ENCODE data around the gene TPSG1. TPM values are rescaled to one million over a fixed set of nuclear protein-coding genes. Genes with fewer than 3 reads are reported as not detected.
A peak's percentile ranks its signal among the peaks of the same experiment; 100 is the strongest.

Gene TPSG1
- total RNA-seq, 4 donors from 2014 or later: 0.31 to 3.0 TPM; not detected in 2

- 20% methylated on average over 1 of the region's 11 CpGs; no CpG with 5 or more reads in 1 of the 2 donors for WGBS, 2 donors (ENCODE audit: low coverage in 1 of 2)
- Histone ChIP-seq H3K4me3 (no peak overlapping the region), H3K36me3 (peaks cover 0 to 48% of the 10 kb centered on the region in 2 donors), H3K4me1 (peaks cover 0 to 35% (median 14%) of the 10 kb centered on the region in 3 donors), H3K27ac (peak overlapping the region in 1 of 4 donors; percentile 17), H3K27me3 (no peaks in the 10 kb centered on the region), H3K9me3 (no peaks in the 10 kb centered on the region)
- ATAC-seq: no peak
- TF ChIP-seq POLR2A (IDR thresholded peaks at IDR 0.05) (no peak), EP300 (IDR thresholded peaks at IDR 0.05) (no peak), POLR2AphosphoS5 (IDR thresholded peaks at IDR 0.05) (no peak), CTCF (IDR thresholded peaks at IDR 0.05) (no peak)
These were observed 28.6 kb downstream of the TPSG1 start for GRCh38 chr16:1196494-1196893.

- Histone ChIP-seq H3K27me3 (no peaks in the 10 kb centered on the region), H3K4me3 (no peak overlapping the region), H3K4me1 (peaks cover 0 to 47% (median 14%) of the 10 kb centered on the region in 3 donors), H3K9me3 (no peaks in the 10 kb centered on the region), H3K36me3 (peaks cover 0 to 36% of the 10 kb centered on the region in 2 donors), H3K27ac (peak overlapping the region in 2 of 4 donors; percentile 85 to 86)
- no peak for TF ChIP-seq POLR2A (IDR thresholded peaks at IDR 0.05)
- TF ChIP-seq CTCF (IDR thresholded peaks at IDR 0.05): no peak
- no peak for TF ChIP-seq POLR2AphosphoS5 (IDR thresholded peaks at IDR 0.05)
- no peak for TF ChIP-seq EP300 (IDR thresholded peaks at IDR 0.05)
- no peak for ATAC-seq
- WGBS, 2 donors (ENCODE audit: low coverage in 1 of 2): no CpG with 5 or more reads among the region's 14 CpGs
These were observed 29.7 kb downstream of the TPSG1 start for GRCh38 chr16:1195393-1195666.

GRCh38 chr16:1194665-1195392 lies 30.2 kb downstream of the TPSG1 start:
- Histone ChIP-seq H3K4me1 (peaks cover 0 to 52% (median 14%) of the 10 kb centered on the region in 3 donors), H3K36me3 (peaks cover 0 to 31% of the 10 kb centered on the region in 2 donors), H3K4me3 (no peak overlapping the region), H3K27ac (peak overlapping the region in 3 of 4 donors; percentile 71 to 86 (median 85)), H3K27me3 (no peaks in the 10 kb centered on the region), H3K9me3 (no peaks in the 10 kb centered on the region)
- TF ChIP-seq POLR2AphosphoS5 (IDR thresholded peaks at IDR 0.05) (no peak), CTCF (IDR thresholded peaks at IDR 0.05) (peak in 3 of 4 experiments; percentile 79 to 93 (median 82)), EP300 (IDR thresholded peaks at IDR 0.05) (no peak), POLR2A (IDR thresholded peaks at IDR 0.05) (peak in 1 of 2 donors; percentile 21)
- no peak for ATAC-seq
- no CpG with 5 or more reads among the region's 61 CpGs for WGBS, 2 donors (ENCODE audit: low coverage in 1 of 2)

GRCh38 chr16:1193825-1194581 lies 31.1 kb downstream of the TPSG1 start:
- no peak for TF ChIP-seq POLR2AphosphoS5 (IDR thresholded peaks at IDR 0.05)
- TF ChIP-seq CTCF (IDR thresholded peaks at IDR 0.05): no peak
- TF ChIP-seq EP300 (IDR thresholded peaks at IDR 0.05): no peak
- no peak for TF ChIP-seq POLR2A (IDR thresholded peaks at IDR 0.05)
- H3K4me1 ChIP-seq: peaks cover 0 to 56% (median 14%) of the 10 kb centered on the region in 3 donors
- no peaks in the 10 kb centered on the region for H3K27me3 ChIP-seq
- ATAC-seq: no peak
- H3K36me3 ChIP-seq: peaks cover 0 to 29% of the 10 kb centered on the region in 2 donors
- H3K4me3 ChIP-seq: no peak overlapping the region
- WGBS, 2 donors (ENCODE audit: low coverage in 1 of 2): 36% methylated on average over 7 of the region's 29 CpGs; no CpG with 5 or more reads in 1 of the 2 donors
- no peaks in the 10 kb centered on the region for H3K9me3 ChIP-seq
- peak overlapping the region; percentile 1 to 86 (median 78) for H3K27ac ChIP-seq
